Spleen (tissue), 11 donors: ENCODE results near the gene ASCC3. TPM values are rescaled to one million over a fixed set of nuclear protein-coding genes. Genes with fewer than 3 reads are reported as not detected.

Experiments used
- DNase-seq: peaks from one replicate; pipeline ENCODE4 v3.0.0-alpha.2; 2020
- H3K27ac ChIP-seq, 8 donors: fragments of 200-600 bp; sonication (generic) in 7 of 8; 1 replicate in 4 of 8; 2 replicates in 4 of 8; pipeline versions ENCODE4 v1.5.0 to v1.8.0; 2016 to 2021; ENCODE audit warnings: inconsistent platforms in 4 of 8, mild to moderate bottlenecking in 4 of 8, moderate library complexity in 1 of 8
- H3K27me3 ChIP-seq, 7 donors: fragments of 200-600 bp; sonication (generic) in 6 of 7; replicated peaks in 1 of 7; 1 replicate in 4 of 7; 2 replicates in 3 of 7; pipeline versions ENCODE4 v1.5.0 to v1.8.0; 2016 to 2021; ENCODE audit warnings: inconsistent platforms in 3 of 7, mild to moderate bottlenecking in 1 of 7
- H3K36me3 ChIP-seq, 6 donors: fragments of 200-600 bp; sonication (generic) in 5 of 6; 1 replicate in 4 of 6; 2 replicates in 2 of 6; pipeline versions ENCODE4 v1.5.0 to v1.8.0; 2016 to 2021; ENCODE audit warnings: inconsistent platforms in 2 of 6
- H3K4me1 ChIP-seq, 6 donors: fragments of 200-600 bp; sonication (generic) in 5 of 6; 1 replicate in 3 of 6; 2 replicates in 3 of 6; pipeline versions ENCODE4 v1.5.0 to v1.8.0; 2016 to 2021; ENCODE audit warnings: inconsistent platforms in 3 of 6
- H3K4me3 ChIP-seq, 8 donors: fragments of 200-600 bp; sonication (generic) in 7 of 8; 1 replicate in 4 of 8; 2 replicates in 4 of 8; pipeline versions ENCODE4 v1.5.0 to v1.8.0; 2016 to 2021; ENCODE audit warnings: inconsistent platforms in 4 of 8, mild to moderate bottlenecking in 4 of 8, moderate library complexity in 2 of 8
- H3K9me3 ChIP-seq, 8 donors: fragments of 200-600 bp; sonication (generic) in 7 of 8; 1 replicate in 4 of 8; 2 replicates in 4 of 8; pipeline versions ENCODE4 v1.5.0 to v1.8.0; 2016 to 2021; ENCODE audit warnings: inconsistent platforms in 4 of 8
- POLR2A ChIP-seq, 3 donors: fragments of 450-650 bp; IDR thresholded peaks; one replicate each; pipeline ENCODE4 v1.5.1; 2017; ENCODE audit warnings: antibody characterized with exemption in 3 of 3, mild to moderate bottlenecking in 1 of 3
- POLR2AphosphoS5 ChIP-seq, 3 donors: sonication (generic); formaldehyde crosslinking; IDR thresholded peaks; one replicate each; pipeline ENCODE4 v1.5.1; 2017; ENCODE audit warnings: antibody characterized with exemption in 3 of 3
- WGBS, 5 donors: extraction: QIAGEN DNeasy Blood & Tissue Kit in 3 of 5; methylation state at CpG; one replicate each; pipeline versions ENCODE4 v1.1.5 to v1.1.7; 2013 to 2018; 5-methylcytosine and 5-hydroxymethylcytosine counted together
- intact Hi-C: fragments of 100-400 bp; cut with DNase I; formaldehyde crosslinking; loops from one replicate; pipeline ENCODE4 v1.15.0; 2023; ENCODE audit warnings: low total_unique reads
- polyA plus RNA-seq, 3 donors: library from polyadenylated mRNA; stranded (reverse); fragments of 200-250 nt; gene quantifications; one replicate each; pipeline ENCODE4 v1.2.1, GENCODE V29; 2013
- total RNA-seq, 7 donors: library from RNA; depleted of rRNA in 3 of 7; stranded (reverse); fragments of >200 nt in 3 of 7; fragmentation: NEBNext Ultra II Directional in 4 of 7; extraction: Animal tissue kit (Norgen Biotek cat#: 25700) in 4 of 7; gene quantifications; one replicate each; pipeline versions ENCODE4 v1.1.0 to v1.2.1, GENCODE V29; 2016 to 2021
- TF ChIP-seq, protein P1 (sequence below), 11 experiments: fragments of 200-600 bp in 7 of 11; fragments of 450-650 bp in 4 of 11; sonication (generic) in 4 of 11; IDR thresholded peaks in 8 of 11; conservative IDR thresholded peaks in 3 of 11; 1 replicate in 7 of 11; 2 replicates in 4 of 11; pipeline versions ENCODE4 v1.4.0 to v1.8.0; 2016 to 2021; ENCODE audit warnings: antibody characterized with exemption in 11 of 11, inconsistent platforms in 4 of 11, mild to moderate bottlenecking in 1 of 11
- donor health status: healthy with polysubstance abuse.
- donor health status: DM: no; HTN: no; CAD: no; lungs with moderate emphysema.
- donor health status: DM: no; HTN: no; CAD: no.
- donor health status: Bipolar disorder and iron deficiency.
- donor health status: healthy.
- donor health status: DM: no; HTN: no; CAD: no.
- donor health status: DM: yes; HTN: yes; CAD: no.

Gene ASCC3
- total and polyA plus RNA-seq, 10 donors = 7.9 to 52.4 (median 40.8) TPM

DNA sequence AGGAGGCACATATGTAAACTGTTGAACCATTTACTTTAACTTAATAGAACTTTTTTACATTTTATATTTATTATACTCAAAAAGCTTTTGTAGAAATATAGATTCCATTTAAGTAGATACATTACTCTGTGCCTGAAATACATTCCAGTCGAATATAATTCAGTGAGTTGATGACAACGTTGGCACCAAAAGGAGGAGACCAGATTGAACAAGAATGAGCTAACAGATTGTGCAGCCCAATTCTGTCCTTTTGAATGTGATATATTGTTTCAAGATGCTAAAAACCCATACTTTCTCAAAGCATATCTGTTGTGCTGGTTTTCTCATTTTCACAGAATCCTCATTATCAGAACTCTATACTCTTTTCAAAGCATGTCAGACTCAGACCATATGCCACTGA is 269.0 kb downstream of the ASCC3 start:
- no peaks in the 10 kb centered on the region for H3K9me3 ChIP-seq
- TF ChIP-seq POLR2A (IDR thresholded peaks at IDR 0.05) (no peak), POLR2AphosphoS5 (IDR thresholded peaks at IDR 0.05) (no peak)
- TF ChIP-seq, protein P1, sequence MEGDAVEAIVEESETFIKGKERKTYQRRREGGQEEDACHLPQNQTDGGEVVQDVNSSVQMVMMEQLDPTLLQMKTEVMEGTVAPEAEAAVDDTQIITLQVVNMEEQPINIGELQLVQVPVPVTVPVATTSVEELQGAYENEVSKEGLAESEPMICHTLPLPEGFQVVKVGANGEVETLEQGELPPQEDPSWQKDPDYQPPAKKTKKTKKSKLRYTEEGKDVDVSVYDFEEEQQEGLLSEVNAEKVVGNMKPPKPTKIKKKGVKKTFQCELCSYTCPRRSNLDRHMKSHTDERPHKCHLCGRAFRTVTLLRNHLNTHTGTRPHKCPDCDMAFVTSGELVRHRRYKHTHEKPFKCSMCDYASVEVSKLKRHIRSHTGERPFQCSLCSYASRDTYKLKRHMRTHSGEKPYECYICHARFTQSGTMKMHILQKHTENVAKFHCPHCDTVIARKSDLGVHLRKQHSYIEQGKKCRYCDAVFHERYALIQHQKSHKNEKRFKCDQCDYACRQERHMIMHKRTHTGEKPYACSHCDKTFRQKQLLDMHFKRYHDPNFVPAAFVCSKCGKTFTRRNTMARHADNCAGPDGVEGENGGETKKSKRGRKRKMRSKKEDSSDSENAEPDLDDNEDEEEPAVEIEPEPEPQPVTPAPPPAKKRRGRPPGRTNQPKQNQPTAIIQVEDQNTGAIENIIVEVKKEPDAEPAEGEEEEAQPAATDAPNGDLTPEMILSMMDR (IDR thresholded peaks at IDR 0.05 in 8 of 11, conservative IDR thresholded peaks at IDR 0.05 in 3 of 11) = no peak
- H3K4me1 ChIP-seq = no peaks in the 10 kb centered on the region
- H3K36me3 ChIP-seq = peaks cover 0 to 22% (median 0%) of the 10 kb centered on the region in 6 donors
- intact Hi-C loops = no loop called here
- H3K27ac ChIP-seq = no peak overlapping the region
- DNase-seq = no peak
- H3K27me3 ChIP-seq = no peaks in the 10 kb centered on the region
- 92 to 99% (median 96%) methylated on average over 2 of the region's 2 CpGs for WGBS, 5 donors
- H3K4me3 ChIP-seq = no peak overlapping the region

DNA sequence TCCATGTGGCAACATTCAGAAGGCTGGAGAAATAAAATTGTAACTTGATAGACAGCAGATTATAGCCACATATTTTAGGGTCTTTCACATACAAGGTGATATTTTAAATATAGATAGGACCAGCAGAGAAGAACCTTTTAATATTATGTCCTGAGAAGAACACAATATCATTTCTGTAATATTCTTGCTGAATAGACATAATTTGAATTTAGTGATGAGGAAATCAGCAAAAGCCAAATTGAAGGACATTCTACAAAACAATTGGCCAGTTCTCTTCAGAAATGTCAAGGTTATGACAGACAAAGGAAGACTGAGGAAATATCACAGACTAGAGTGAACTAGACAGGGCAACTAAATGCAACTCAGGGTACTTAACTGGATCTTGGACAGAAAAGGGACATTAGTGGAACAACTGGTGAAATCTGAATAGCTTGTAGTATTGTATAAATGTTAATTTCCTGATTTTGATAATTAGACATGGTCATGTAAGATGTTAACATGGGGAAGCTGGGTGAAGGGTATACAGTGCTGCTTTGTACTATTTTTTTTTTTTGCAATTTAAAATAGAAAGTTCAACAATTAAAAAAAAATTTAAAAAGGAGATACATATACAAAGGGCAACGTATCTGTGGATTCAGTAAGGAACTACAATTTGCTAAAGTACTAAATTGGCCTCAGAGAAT is 281.9 kb downstream of the ASCC3 start:
- no peak overlapping the region for H3K27ac ChIP-seq
- H3K27me3 ChIP-seq = no peaks in the 10 kb centered on the region
- DNase-seq = no peak
- no peaks in the 10 kb centered on the region for H3K9me3 ChIP-seq
- 90 to 96% (median 95%) methylated on average over 1 of the region's 1 CpG for WGBS, 5 donors
- intact Hi-C loops = no loop called here
- H3K4me1 ChIP-seq = no peaks in the 10 kb centered on the region
- no peak overlapping the region for H3K4me3 ChIP-seq
- peaks cover 0 to 63% (median 17%) of the 10 kb centered on the region in 6 donors for H3K36me3 ChIP-seq
- no peak for TF ChIP-seq POLR2A (IDR thresholded peaks at IDR 0.05)
- TF ChIP-seq, protein P1 (IDR thresholded peaks at IDR 0.05 in 8 of 11, conservative IDR thresholded peaks at IDR 0.05 in 3 of 11) = no peak
- TF ChIP-seq POLR2AphosphoS5 (IDR thresholded peaks at IDR 0.05) = no peak

DNA sequence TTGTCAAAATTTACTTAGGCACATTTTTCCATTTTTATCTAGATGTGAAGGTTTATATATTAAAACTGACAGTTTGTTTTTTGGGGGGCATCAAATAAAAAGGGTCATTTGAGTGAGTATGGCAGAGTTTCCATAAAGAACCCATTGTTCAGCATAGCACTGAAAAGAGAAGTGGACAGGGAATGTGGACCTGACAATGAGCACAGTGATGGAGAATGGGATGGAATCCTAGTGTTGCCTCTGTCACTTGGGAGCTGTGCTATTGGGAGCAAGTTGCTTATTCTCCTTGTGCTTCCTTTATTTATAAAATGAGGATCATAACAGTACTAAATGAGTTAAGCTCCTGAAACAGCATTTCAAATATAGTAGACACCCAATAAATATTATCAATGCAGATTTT is 285.7 kb downstream of the ASCC3 start:
- intact Hi-C loops = no loop called here
- no peak for DNase-seq
- Histone ChIP-seq H3K36me3 (peaks cover 0 to 36% (median 6%) of the 10 kb centered on the region in 6 donors), H3K27me3 (no peaks in the 10 kb centered on the region), H3K9me3 (no peaks in the 10 kb centered on the region), H3K4me3 (no peak overlapping the region), H3K4me1 (no peaks in the 10 kb centered on the region), H3K27ac (no peak overlapping the region)
- TF ChIP-seq, protein P1 (IDR thresholded peaks at IDR 0.05 in 8 of 11, conservative IDR thresholded peaks at IDR 0.05 in 3 of 11) = no peak
- TF ChIP-seq POLR2A (IDR thresholded peaks at IDR 0.05) (no peak), POLR2AphosphoS5 (IDR thresholded peaks at IDR 0.05) (no peak)

DNA sequence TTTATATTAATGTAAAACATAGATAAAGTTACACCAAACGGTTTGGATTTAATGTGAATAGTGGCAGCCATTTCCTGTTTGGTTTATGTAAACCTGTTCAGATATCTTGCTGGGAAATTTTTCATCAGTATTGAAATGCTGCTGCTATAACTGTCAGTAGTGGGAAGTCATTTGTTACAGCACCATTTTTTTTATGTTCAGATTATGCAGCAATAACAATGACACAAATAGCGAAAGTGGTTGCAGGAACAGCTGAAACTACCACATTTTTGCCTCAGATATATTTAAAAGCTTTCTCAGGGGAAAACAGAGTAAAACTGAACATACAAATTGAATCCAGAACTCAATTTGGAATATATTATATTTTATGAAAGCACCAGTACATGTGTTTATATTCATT is 287.6 kb downstream of the ASCC3 start:
- intact Hi-C loops = no loop called here
- H3K4me1 ChIP-seq = no peaks in the 10 kb centered on the region
- H3K27me3 ChIP-seq = no peaks in the 10 kb centered on the region
- peaks cover 0 to 47% (median 13%) of the 10 kb centered on the region in 6 donors for H3K36me3 ChIP-seq
- no peak overlapping the region for H3K27ac ChIP-seq
- 31 to 46% (median 33%) methylated on average over 2 of the region's 2 CpGs for WGBS, 5 donors
- DNase-seq = no peak
- H3K9me3 ChIP-seq = no peaks in the 10 kb centered on the region
- TF ChIP-seq, protein P1 (IDR thresholded peaks at IDR 0.05 in 8 of 11, conservative IDR thresholded peaks at IDR 0.05 in 3 of 11) = no peak
- TF ChIP-seq POLR2AphosphoS5 (IDR thresholded peaks at IDR 0.05) (no peak), POLR2A (IDR thresholded peaks at IDR 0.05) (no peak)
- H3K4me3 ChIP-seq = no peak overlapping the region
